ENCODE results near the gene THAP6. TPM values are rescaled to one million over a fixed set of nuclear protein-coding genes. Genes with fewer than 3 reads are reported as not detected.

THAP6 gene
- total RNA-seq, 4 donors from 2014 or later, result 20.6 to 54.1 (median 32.7) TPM

DNA sequence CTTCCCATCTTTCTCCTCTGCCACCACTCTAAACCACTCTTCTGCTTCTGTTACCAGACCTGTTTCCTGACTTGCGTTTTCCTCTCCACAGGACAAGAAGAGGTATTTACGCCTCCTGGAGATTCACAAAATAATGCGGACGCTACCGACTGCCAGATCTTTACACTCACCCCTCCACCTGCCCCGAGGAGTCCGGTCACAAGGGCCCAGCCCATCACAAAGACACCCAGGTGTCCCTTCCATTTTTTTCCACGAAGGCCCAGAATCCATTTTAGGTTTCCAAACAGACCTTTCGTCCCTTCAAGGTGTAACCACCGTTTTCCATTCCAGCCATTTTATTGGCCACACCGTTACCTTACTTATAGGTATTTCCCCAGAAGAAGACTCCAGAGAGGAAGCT, 49.8 kb downstream of the THAP6 start:
- intact Hi-C loops (cut with DNase I), result no loop called here
- WGBS, 2 donors, result 86 to 92% methylated on average over 11 of the region's 11 CpGs

DNA sequence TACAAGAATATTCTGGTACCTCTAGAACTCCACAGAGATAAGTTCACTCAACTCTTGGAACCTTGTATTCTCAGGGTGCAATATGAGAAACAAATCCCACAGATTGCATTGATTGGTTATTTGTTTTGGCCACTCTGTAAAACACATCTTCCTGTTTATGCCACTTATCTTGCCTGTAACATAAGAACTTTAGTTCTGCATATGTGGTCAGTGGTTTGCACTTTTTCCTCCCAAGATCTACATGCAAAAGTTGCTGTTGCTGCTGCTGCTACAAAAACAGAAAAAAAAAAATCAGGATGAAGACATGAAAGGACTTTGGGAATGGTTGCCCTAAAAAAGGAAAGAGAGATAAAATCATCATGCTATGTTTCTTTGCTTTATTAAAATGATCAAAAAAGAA, 51.2 kb downstream of the THAP6 start:
- Histone ChIP-seq H3K27ac (no peak overlapping the region), H3K36me3 (no peaks in the 10 kb centered on the region), H3K4me3 (replicated peaks in 1 of 3) (no peak overlapping the region), H3K4me1 (no peaks in the 10 kb centered on the region), H3K27me3 (no peaks in the 10 kb centered on the region), H3K9me3 (no peaks in the 10 kb centered on the region)
- intact Hi-C loops (cut with DNase I), result no loop called here
- no peak for DNase-seq
- TF ChIP-seq, protein P1, sequence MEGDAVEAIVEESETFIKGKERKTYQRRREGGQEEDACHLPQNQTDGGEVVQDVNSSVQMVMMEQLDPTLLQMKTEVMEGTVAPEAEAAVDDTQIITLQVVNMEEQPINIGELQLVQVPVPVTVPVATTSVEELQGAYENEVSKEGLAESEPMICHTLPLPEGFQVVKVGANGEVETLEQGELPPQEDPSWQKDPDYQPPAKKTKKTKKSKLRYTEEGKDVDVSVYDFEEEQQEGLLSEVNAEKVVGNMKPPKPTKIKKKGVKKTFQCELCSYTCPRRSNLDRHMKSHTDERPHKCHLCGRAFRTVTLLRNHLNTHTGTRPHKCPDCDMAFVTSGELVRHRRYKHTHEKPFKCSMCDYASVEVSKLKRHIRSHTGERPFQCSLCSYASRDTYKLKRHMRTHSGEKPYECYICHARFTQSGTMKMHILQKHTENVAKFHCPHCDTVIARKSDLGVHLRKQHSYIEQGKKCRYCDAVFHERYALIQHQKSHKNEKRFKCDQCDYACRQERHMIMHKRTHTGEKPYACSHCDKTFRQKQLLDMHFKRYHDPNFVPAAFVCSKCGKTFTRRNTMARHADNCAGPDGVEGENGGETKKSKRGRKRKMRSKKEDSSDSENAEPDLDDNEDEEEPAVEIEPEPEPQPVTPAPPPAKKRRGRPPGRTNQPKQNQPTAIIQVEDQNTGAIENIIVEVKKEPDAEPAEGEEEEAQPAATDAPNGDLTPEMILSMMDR (IDR thresholded peaks at IDR 0.05), result no peak
- TF ChIP-seq POLR2A (IDR thresholded peaks at IDR 0.05), result no peak

More for the DNA sequence above, 49.8 kb downstream of the THAP6 start:
- Histone ChIP-seq H3K9me3 (no peaks in the 10 kb centered on the region), H3K4me3 (replicated peaks in 1 of 3) (no peak overlapping the region), H3K27ac (no peak overlapping the region), H3K27me3 (no peaks in the 10 kb centered on the region), H3K36me3 (no peaks in the 10 kb centered on the region), H3K4me1 (no peaks in the 10 kb centered on the region)
- no peak for TF ChIP-seq POLR2A (IDR thresholded peaks at IDR 0.05)
- TF ChIP-seq, protein P1 (IDR thresholded peaks at IDR 0.05), result no peak
- no peak for DNase-seq

DNA sequence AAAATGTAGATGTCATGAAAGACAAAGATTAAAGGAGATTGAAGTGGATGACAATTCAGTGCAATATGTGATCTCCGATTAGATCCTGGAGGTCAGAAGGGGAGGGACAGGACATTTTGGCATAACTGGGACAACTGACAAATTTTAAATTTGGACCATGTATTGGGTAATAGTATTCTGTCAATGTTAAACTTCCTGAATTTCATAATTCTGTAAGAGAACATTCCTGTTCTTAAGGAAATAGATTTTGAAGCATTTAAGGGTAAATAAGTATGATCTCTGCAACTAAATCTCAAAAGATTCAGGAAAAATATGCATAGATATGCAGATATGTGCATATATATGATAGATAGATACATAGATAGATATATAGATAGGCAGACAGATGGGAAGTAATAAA, 52.6 kb downstream of the THAP6 start:
- H3K27me3 ChIP-seq, result no peaks in the 10 kb centered on the region
- H3K36me3 ChIP-seq, result no peaks in the 10 kb centered on the region
- TF ChIP-seq, protein P1 (IDR thresholded peaks at IDR 0.05), result no peak
- TF ChIP-seq POLR2A (IDR thresholded peaks at IDR 0.05), result no peak
- no peaks in the 10 kb centered on the region for H3K9me3 ChIP-seq
- WGBS, 2 donors, result 79 to 92% methylated on average over 1 of the region's 1 CpG
- H3K27ac ChIP-seq, result no peak overlapping the region
- intact Hi-C loops (cut with DNase I), result no loop called here
- no peak for DNase-seq
- H3K4me3 ChIP-seq (replicated peaks in 1 of 3), result no peak overlapping the region
- no peaks in the 10 kb centered on the region for H3K4me1 ChIP-seq

DNA sequence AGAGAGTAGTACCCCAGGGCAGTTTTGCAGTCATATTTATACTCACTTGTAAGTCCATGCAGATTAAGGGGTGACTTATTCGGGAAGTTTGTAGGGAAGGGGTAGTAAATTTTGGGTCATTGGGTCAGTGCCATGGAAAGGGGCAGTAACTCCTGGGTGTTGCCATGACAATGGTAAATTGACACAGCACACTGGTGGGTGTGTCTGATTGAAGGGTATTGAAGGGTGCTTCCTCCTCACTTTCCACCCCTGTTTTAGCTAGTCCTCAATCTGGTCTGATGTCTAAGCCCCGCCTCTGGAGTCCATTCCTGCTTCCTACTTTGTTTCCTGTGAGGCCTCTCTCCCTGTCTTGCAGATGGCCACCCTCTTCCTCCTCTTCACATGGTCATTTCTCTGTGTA, 53.5 kb downstream of the THAP6 start:
- no peak overlapping the region for H3K27ac ChIP-seq
- no peaks in the 10 kb centered on the region for H3K9me3 ChIP-seq
- intact Hi-C loops (cut with DNase I), result no loop called here
- no peaks in the 10 kb centered on the region for H3K27me3 ChIP-seq
- H3K4me1 ChIP-seq, result no peaks in the 10 kb centered on the region
- no peak for TF ChIP-seq POLR2A (IDR thresholded peaks at IDR 0.05)
- TF ChIP-seq, protein P1 (IDR thresholded peaks at IDR 0.05), result no peak
- H3K4me3 ChIP-seq (replicated peaks in 1 of 3), result no peak overlapping the region
- 89 to 93% methylated on average over 2 of the region's 2 CpGs for WGBS, 2 donors
- no peaks in the 10 kb centered on the region for H3K36me3 ChIP-seq
- no peak for DNase-seq

Other genes starting within 250 kb of the THAP6 start
- 10 to 100 TPM; 41.3 to 62.1 (median 55.6) TPM for gene RCHY1, start 70 bp upstream of the THAP6 start, total RNA-seq
- gene ODAPH, start 41.6 kb downstream of the THAP6 start, total RNA-seq, result under 1 TPM in 1 of 4 donors, not detected in 3; 0.29 TPM
- 10 to 100 TPM; 14.1 to 27.0 (median 17.6) TPM for gene CDKL2, start 116.1 kb downstream of the THAP6 start, total RNA-seq
- 100 to 1,000 TPM; 117 to 179 (median 139) TPM for gene G3BP2, start 158.9 kb downstream of the THAP6 start, total RNA-seq
- gene USO1, start 210.1 kb downstream of the THAP6 start, total RNA-seq, result 100 to 1,000 TPM in 2 of 4 donors, 10 to 100 TPM in 2; 97.2 to 102 (median 100) TPM